ENCODE data around the gene NBPF8.
"Not testable (repeated sequence)": the region's sequence is repeated elsewhere in the genome, so short reads cannot be mapped to it uniquely, and the experiment has no call there.

Gene NBPF8, protein sequence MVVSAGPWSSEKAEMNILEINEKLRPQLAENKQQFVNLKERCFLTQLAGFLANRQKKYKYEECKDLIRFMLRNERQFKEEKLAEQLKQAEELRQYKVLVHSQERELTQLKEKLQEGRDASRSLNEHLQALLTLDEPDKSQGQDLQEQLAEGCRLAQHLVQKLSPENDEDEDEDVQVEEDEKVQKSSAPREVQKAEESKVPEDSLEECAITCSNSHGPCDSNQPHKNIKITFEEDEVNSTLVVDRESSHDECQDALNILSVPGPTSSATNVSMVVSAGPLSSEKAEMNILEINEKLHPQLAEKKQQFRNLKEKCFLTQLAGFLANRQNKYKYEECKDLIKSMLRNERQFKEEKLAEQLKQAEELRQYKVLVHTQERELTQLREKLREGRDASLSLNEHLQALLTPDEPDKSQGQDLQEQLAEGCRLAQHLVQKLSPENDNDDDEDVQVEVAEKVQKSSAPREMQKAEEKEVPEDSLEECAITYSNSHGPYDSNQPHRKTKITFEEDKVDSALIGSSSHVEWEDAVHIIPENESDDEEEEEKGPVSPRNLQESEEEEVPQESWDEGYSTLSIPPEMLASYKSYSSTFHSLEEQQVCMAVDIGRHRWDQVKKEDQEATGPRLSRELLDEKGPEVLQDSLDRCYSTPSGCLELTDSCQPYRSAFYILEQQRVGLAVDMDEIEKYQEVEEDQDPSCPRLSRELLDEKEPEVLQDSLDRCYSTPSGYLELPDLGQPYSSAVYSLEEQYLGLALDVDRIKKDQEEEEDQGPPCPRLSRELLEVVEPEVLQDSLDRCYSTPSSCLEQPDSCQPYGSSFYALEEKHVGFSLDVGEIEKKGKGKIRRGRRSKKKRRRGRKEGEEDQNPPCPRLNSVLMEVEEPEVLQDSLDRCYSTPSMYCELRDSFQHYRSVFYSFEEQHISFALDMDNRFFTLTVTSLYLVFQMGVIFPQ

DNA sequence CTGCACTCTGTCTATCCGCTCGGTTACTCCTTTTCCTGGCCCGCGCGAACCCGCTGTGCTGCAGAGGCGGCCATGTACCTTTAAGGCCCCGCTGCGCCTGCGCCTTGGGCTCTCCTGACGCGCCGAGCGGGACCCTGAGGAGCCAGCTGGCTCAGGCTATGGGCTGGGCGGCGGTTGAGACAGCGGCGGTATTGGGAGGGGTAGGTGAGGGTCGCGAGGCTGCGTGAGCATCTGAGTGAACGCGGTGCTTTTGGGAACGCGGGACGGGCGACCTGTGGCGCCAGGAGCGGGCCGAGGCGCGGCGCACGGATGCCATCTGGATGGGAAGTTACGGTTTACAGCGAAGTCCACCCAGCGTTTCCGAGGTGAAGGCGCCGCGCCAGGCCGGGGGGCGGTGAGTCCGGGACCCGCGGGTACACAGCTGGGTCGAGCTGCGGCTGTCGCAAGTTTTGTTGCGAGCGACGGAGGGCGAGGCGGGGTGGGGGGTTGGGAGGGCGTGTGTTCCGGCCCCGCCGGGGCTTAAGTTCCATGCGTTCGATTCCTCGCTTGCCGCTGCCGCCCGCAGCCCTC is at the start of gene NBPF8:
TSS of gene NBPF8 (plus strand) at position 125 of the 570 bp plus-strand sequence. CDS start 21,488 bp downstream, outside the sequence.
- DNase-seq = peak; percentile 50 to 73

DNA sequence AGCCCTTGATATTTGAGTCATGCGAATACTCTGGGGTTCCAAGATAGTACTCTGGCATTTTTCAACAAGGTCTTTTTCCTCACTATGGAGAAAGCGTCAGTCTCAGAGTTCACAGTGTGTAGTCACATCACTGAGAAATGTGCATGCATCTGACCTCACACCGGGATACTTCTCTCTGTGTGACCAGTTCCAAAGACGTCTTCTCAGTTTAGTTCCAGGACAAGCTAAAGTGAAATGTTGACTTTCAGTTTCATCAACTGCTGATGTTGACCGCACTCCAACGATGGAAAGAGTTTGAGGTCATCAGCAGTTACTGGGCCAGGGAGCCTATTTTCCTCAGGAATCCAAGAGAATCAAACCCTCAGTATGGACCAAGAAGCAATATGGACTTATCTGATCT is 47.1 kb upstream of the NBPF8 start:
- DNase-seq = not testable (repeated sequence)

DNA sequence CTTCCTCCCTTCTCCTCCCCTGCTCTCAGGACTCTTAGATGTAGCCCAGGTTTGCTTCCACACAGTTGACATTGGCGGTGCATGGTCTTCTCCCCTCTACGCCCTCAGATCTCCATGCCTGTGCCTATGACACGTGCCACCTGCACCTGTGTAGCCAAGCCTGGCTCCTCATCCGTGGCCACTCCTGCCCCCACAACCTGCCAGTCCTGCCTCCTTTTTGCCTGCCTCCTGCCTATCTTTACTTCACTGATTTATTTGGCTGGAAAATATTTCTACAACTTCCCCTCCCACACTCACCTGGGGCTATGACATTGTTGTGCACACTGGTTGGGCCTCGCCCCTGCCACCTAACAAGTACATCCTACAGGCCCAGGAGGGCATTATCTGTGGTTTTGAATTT is 28.2 kb upstream of the NBPF8 start:
- not testable (repeated sequence) for DNase-seq

DNA sequence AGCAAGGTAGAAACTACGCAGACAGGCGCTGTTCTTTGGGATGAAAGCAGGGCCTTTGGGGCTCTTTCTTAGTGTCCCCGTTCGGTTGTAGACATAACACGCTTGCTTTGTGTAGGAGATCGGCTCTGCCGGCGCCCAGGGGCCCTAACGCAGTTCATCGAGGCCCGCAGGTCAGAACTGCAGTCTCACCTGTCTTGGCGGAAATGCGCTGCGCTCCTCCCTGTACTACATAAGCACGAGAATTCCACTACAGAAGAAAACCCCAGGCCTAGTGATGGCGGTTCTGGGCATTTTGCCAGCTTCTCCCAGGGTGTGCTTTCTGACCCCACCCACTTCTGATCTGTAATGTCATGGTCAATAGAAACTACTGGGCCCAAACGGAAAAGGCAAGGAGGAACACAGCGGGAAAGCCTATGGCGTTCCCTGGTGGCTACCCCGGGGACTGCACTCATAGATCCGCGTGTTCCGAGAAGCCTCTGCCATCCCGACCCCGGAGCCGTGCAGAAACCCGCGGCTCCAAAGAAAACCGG is 26.2 kb upstream of the NBPF8 start:
- DNase-seq = peak; percentile 68 to 73

DNA sequence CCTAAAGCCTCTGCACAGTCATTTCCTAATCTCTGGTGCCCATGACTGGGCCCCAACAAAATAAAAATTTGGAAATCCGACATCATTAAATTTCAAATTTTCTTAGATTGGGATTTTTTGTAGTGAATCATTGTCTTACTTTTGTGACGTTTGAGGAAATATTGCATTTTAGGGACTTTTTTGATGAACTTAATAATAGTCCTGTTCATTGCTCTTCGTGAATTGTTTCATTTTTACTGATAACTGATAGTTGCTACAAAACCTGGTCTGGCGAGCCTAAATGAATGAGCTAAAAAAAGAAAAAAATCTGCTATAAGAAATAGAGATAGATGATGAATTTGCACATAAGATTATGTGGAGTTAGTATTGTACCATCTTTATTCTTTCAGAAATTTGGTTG is 23.5 kb upstream of the NBPF8 start:
- not testable (repeated sequence) for DNase-seq

DNA sequence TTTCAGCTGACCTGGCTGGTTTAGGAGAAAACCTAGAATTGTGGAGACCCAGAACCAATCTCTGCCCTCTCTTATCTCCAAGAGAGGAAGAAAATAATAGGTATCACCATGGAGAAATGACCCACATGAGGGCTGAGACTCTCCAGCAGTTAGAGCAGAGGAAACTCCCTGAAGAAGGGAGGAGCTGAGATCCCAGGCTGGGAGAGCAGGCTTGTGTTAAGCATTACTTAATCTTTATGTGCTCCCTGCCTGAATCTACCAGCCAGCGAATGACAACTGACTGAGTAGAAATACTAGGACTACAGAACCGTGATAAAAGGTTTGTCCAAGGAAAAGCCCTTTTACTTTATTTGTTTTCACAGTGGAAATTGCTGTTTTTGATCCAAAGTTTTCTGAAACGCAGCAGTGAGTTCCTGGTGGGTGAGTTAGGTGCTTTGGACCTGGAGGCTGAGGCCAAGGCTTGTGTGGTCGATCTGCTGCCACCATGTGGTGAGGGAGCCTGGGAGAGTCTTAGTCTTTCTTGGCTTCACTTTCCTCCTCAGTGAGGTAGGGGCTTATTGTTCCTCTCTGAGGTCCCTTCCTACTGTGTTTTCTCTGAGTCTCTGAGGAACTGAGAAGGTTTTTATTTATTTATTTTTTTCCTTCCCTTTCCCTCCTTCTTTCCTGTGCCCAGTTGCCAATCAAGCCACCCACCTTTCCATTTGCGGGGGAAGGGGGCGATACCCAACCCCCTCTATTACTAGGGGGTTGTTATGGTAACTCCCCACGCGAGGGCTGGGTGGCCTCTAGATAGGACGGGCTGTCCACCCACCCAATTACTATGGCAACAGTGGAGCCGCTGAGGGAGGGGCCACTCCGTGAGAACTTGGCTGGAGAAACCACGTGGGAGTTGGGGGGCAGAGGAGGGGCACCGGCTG is 21.3 kb upstream of the NBPF8 start:
- not testable (repeated sequence) for DNase-seq

DNA sequence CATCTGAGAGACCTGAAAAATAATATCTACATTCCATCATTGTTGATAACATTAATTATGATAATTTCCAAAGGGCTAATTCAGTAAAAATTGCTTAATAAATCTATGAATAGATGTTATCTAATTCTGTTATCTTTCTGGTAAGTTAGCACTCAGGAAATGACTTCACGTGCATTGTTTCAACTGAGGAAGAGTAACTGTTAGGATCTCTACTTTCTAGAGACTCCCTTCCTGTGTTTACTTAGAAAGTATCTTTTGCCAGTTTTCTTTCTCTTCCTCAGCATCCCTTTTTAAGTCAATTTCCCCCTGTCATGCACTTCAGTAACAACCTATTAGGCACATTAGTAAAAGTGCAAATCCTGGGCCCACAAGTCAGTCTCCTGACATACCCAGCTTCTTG is 9.5 kb upstream of the NBPF8 start:
- DNase-seq = not testable (repeated sequence)

DNA sequence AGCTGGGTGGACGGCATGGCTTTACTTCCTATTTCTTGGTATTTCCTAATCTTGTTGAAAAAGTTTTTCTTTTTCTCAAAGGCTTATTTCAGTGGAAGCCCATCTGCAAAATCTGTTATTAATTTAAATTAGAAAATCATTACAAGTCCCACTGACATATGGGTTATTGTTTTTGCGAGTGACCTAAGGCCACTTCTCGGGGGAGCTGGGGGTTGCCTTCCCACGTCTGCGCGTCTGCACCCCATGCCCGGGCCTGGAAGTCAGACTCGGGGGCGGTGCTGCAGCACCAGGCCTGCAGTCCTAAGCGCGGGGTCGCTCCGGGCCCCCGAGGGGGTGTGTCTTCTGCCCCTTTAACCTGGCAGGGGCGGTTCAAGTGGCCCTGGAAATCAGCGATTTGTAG is 384 bp upstream of the NBPF8 start:
- DNase-seq = not testable (repeated sequence)

DNA sequence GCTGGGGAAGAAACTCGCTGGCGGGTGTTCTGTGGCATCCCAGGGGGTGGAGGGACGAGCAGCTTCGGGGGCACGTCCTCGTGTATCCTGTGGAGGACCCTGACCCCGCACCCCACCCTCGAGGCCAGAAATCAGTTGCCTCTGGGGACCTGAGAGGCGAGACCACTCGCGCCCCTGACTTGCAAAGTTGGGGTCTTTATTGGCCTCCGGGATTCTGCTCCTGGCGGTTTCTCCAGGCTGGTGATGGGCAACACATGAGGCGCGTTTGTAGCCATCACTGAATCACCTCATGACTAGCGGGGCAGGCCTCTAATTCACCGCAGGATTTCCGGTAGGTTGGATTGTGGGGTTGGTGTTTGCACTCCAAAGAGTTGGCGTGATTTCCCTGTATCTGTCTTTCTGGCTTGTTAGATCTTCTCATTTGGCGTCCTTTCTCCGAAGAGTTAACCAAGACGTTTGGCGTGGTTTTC is 692 bp downstream of the NBPF8 start:
- DNase-seq = peak in 1 of 2 experiments; percentile 34

DNA sequence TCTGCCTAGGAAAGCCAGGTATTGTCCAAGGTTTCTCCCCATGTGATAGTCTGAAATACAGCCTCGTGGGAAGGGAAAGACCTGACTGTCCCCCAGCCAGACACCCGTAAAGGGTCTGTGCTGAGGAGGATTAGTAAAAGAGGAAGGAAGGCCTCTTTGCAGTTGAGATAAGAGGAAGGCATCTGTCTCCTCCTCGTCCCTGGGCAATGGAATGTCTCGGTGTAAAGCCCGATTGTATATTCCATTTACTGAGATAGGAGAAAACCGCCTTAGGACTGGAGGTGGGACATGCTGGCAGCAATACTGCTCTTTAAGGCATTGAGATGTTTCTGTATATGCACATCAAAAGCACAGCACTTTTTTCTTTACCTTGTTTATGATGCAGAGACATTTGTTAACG is 10.2 kb downstream of the NBPF8 start:
- not testable (repeated sequence) for DNase-seq

DNA sequence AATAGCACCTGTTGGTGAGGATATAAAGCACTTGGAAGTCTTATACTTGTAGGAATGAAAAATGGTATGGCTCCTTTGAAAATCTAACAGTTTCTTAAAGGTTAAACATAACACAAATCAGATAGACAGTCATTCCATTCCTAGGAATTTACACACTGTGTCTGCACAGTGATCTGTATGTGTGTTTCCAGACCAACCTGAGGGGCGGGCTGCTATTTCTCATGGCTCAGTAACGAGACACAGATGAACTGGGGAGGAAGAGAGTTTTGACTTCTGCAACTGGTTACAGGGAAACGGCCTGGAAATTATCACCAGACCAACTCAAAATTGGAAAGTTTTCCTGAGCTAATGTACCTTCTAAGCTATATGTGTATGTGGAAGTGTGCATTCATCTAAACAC is 16.8 kb downstream of the NBPF8 start:
- DNase-seq = not testable (repeated sequence)

DNA sequence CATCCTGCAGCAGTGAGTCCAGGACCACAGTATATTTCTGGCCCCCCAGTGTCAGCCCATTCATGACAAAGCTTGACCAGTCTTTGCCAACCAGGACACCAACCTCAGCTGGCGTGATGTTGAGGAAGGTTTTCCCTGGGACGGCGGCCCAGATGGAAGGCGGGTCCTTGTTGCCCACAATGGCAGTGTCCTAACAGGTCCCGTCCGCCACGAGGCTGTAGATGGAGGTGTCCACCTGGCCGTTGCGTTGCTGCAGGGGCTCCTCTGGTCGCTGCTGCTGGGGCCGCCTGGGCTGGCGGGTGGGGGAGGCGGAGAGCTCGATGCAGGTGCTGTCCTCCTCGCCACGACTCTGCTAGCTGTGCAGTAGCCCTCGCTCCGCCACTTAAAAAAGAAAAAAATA is 19.0 kb downstream of the NBPF8 start:
- not testable (repeated sequence) for DNase-seq

DNA sequence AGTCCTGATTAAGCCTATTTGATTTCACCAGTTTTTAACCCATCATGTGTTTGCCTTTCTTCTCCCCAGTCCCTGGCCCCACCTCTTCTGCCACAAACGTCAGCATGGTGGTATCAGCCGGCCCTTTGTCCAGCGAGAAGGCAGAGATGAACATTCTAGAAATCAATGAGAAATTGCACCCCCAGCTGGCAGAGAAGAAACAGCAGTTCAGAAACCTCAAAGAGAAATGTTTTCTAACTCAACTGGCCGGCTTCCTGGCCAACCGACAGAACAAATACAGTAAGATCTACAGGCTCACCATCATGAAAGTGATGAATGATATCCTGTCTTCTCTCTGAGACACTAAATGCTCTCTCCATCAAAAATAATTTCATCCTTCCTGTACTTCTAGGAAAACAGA is 34.3 kb downstream of the NBPF8 start:
- not testable (repeated sequence) for DNase-seq
